ENCODE results near the gene DMKN. TPM values are rescaled to one million over a fixed set of nuclear protein-coding genes. Genes with fewer than 3 reads are reported as not detected.

Gene DMKN
- total and polyA plus RNA-seq, 2 donors (not counting 3 experiments of a cell fraction or from before 2014, with no cell fraction given), result not detected

DNA sequence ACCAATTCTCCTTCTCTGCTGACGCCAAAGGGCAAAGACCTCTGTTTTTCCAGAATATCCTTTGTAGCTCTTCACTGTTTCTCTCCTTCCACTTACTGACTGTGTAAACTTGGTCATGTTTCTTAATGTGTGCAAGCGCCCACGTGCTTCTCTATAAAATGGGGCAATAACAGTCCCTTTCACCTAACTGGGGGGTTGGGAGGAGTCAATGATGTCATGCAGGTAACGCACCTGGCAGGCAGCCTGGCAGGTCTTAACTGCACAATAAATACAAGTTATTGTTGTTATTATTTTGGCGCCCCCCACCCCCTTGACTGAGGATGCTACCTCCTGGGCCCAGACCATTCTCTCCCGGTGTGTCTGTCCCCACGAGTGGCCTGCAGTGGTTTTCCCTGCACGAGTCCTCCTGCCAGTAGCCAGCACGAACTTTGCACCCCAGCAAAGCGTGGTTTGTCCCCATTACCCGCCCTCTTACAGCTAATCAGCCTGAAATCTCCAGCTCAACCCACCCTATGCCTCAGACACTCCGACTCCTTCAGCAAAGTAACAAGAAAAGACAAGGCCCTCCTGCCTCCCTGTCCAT, 9.4 kb upstream of the DMKN start:
- no peak overlapping the region for H3K4me2 ChIP-seq (ENCODE audit: insufficient read depth, low read length)
- H3K79me2 ChIP-seq (ENCODE audit: control insufficient read depth, insufficient read depth, low read length), result no peaks in the 10 kb centered on the region
- DNase-seq (ENCODE audit: low read depth, low spot score), result no peak
- H4K20me1 ChIP-seq (replicated peaks; ENCODE audit: control insufficient read depth, extremely low read depth, insufficient read depth, low read length), result no peaks in the 10 kb centered on the region
- TF ChIP-seq, protein P1, sequence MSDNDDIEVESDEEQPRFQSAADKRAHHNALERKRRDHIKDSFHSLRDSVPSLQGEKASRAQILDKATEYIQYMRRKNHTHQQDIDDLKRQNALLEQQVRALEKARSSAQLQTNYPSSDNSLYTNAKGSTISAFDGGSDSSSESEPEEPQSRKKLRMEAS (IDR thresholded peaks at IDR 0.05; ENCODE audit: insufficient read depth, insufficient read length), result no peak
- no peak for TF ChIP-seq POLR2A (IDR thresholded peaks at IDR 0.05; ENCODE audit: low read depth, low read length)
- TF ChIP-seq POLR2AphosphoS5 (IDR thresholded peaks at IDR 0.05; ENCODE audit: insufficient read depth, low read depth, low read length), result no peak
- TF ChIP-seq GATA2 (IDR thresholded peaks at IDR 0.05; ENCODE audit: insufficient read depth, insufficient read length, low read depth, low read length), result no peak
- no peak for TF ChIP-seq EZH2 (IDR thresholded peaks at IDR 0.05; ENCODE audit: borderline replicate concordance, low read depth, low read length, severe bottlenecking)
- TF ChIP-seq FOS (IDR thresholded peaks at IDR 0.05; ENCODE audit: borderline replicate concordance, insufficient read depth, low read length), result no peak
- TF ChIP-seq JUN (IDR thresholded peaks at IDR 0.05; ENCODE audit: borderline replicate concordance, insufficient read depth, insufficient read length, low read depth), result no peak
- TF ChIP-seq, protein P2, sequence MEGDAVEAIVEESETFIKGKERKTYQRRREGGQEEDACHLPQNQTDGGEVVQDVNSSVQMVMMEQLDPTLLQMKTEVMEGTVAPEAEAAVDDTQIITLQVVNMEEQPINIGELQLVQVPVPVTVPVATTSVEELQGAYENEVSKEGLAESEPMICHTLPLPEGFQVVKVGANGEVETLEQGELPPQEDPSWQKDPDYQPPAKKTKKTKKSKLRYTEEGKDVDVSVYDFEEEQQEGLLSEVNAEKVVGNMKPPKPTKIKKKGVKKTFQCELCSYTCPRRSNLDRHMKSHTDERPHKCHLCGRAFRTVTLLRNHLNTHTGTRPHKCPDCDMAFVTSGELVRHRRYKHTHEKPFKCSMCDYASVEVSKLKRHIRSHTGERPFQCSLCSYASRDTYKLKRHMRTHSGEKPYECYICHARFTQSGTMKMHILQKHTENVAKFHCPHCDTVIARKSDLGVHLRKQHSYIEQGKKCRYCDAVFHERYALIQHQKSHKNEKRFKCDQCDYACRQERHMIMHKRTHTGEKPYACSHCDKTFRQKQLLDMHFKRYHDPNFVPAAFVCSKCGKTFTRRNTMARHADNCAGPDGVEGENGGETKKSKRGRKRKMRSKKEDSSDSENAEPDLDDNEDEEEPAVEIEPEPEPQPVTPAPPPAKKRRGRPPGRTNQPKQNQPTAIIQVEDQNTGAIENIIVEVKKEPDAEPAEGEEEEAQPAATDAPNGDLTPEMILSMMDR (IDR thresholded peaks at IDR 0.05; ENCODE audit: extremely low read depth in 1 of 2, insufficient read depth in 1 of 2, low read depth in 1 of 2, low read length in 2 of 2), result no peak
- TF ChIP-seq MYC (IDR thresholded peaks at IDR 0.05; ENCODE audit: low read depth, low read length), result no peak
- H3K9me3 ChIP-seq (replicated peaks; ENCODE audit: control insufficient read depth, insufficient read depth, low read length), result no peaks in the 10 kb centered on the region
- H3K9ac ChIP-seq (replicated peaks; ENCODE audit: extremely low read depth, insufficient read depth, low read length), result no peak overlapping the region
- H2AFZ ChIP-seq (ENCODE audit: low read depth, low read length), result no peak overlapping the region
- no TSS peak for BruUV-seq (replicated peaks)
- H3K27ac ChIP-seq (ENCODE audit: insufficient read depth, low read depth, low read length), result no peak overlapping the region
- no peaks in the 10 kb centered on the region for H3K36me3 ChIP-seq (ENCODE audit: control insufficient read depth in 2 of 2, extremely low read depth in 1 of 2, insufficient read depth in 2 of 2, low read length in 2 of 2)
- no peak overlapping the region for H3K4me3 ChIP-seq (replicated peaks in 1 of 3; ENCODE audit: insufficient read depth in 1 of 3, low read depth in 1 of 3, low read length in 3 of 3)
- H3K27me3 ChIP-seq (ENCODE audit: control insufficient read depth in 2 of 2, insufficient read depth in 2 of 2, low read length in 2 of 2), result peaks cover 4 to 9% of the 10 kb centered on the region in 2 experiments
- POLR2A ChIA-PET, result no interaction called here
- FAIRE-seq, result no peak
- dilution Hi-C loops (cut with MboI; ENCODE audit: extremely low pct_ligation_motif_present, low sequenced_read_pairs) (no loop called here), intact Hi-C loops (cut with micrococcal nuclease) (no loop called here)
- CTCF ChIA-PET, result interaction anchor here (1.5 kb wide), 1 partner anchor 13 kb away, joined by 3 read pairs; no protein-coding TSS in a partner anchor
- no peaks in the 10 kb centered on the region for H3K4me1 ChIP-seq (ENCODE audit: control insufficient read depth, extremely low read depth, insufficient read depth, low read length)
- H3K9me1 ChIP-seq (replicated peaks; ENCODE audit: control insufficient read depth, extremely low read depth, insufficient read depth, low read length), result no peaks in the 10 kb centered on the region

All from endothelial cell of umbilical vein (primary cell).